Neutrophil (primary cell): ENCODE results near the gene DDX23.
"Not testable (repeated sequence)": the region's sequence is repeated elsewhere in the genome, so short reads cannot be mapped to it uniquely, and the experiment has no call there.

Experiments used
- H3K27ac ChIP-seq: fragments of 200-600 bp; sonication (generic); 2 replicates; pipeline ENCODE4 v1.5.1; 2016; ENCODE audit warnings: mild to moderate bottlenecking, moderate library complexity
- H3K27me3 ChIP-seq: fragments of 200-600 bp; sonication (generic); 2 replicates; pipeline ENCODE4 v1.6.0; 2016; ENCODE audit warnings: mild to moderate bottlenecking
- H3K36me3 ChIP-seq: fragments of 200-600 bp; sonication (generic); 2 replicates; pipeline ENCODE4 v1.5.1; 2017
- H3K4me1 ChIP-seq, 2 experiments: fragments of 200-600 bp in 1 of 2; sonication (generic) in 1 of 2; 1 replicate in 1 of 2; 2 replicates in 1 of 2; pipeline versions ENCODE4 v1.5.1 to v1.6.1; 2013 to 2016; ENCODE audit warnings: low read depth in 1 of 2, low read length in 1 of 2, mild to moderate bottlenecking in 1 of 2, moderate library complexity in 1 of 2; ENCODE audit not compliant: control insufficient read depth in 1 of 2, insufficient read depth in 1 of 2
- H3K4me3 ChIP-seq, 2 experiments: fragments of 200-600 bp in 1 of 2; sonication (generic) in 1 of 2; 1 replicate in 1 of 2; 2 replicates in 1 of 2; pipeline ENCODE4 v1.5.1; 2013 to 2016; ENCODE audit warnings: low read depth in 1 of 2, low read length in 1 of 2, mild to moderate bottlenecking in 1 of 2, moderate library complexity in 1 of 2
- H3K9me3 ChIP-seq: fragments of 200-600 bp; sonication (generic); 2 replicates; pipeline ENCODE4 v1.5.1; 2016
- CTCF ChIP-seq: fragments of 200-600 bp; sonication (generic); IDR thresholded peaks from 2 replicates; pipeline ENCODE4 v1.5.1; 2016; ENCODE audit warnings: antibody characterized with exemption

The DDX23 gene

GRCh38 chr12:48880647-48881046 lies 28.7 kb upstream of the DDX23 start:
- Histone ChIP-seq H3K4me3 (no peak overlapping the region), H3K27ac (no peak overlapping the region), H3K4me1 (no peaks in the 10 kb centered on the region), H3K36me3 (no peaks in the 10 kb centered on the region), H3K9me3 (no peaks in the 10 kb centered on the region), H3K27me3 (peaks cover 65% of the 10 kb centered on the region)
- no peak for TF ChIP-seq CTCF

GRCh38 chr12:48878548-48878947 lies 26.6 kb upstream of the DDX23 start:
- Histone ChIP-seq H3K4me1 (no peaks in the 10 kb centered on the region), H3K9me3 (no peaks in the 10 kb centered on the region), H3K27ac (no peak overlapping the region), H3K36me3 (no peaks in the 10 kb centered on the region), H3K4me3 (no peak overlapping the region), H3K27me3 (peaks cover 49% of the 10 kb centered on the region)
- TF ChIP-seq CTCF = no peak

- no peaks in the 10 kb centered on the region for H3K9me3 ChIP-seq
- no peak for TF ChIP-seq CTCF
- no peak overlapping the region for H3K4me3 ChIP-seq
- H3K27ac ChIP-seq = no peak overlapping the region
- H3K4me1 ChIP-seq = no peaks in the 10 kb centered on the region
- peaks cover 28% of the 10 kb centered on the region for H3K27me3 ChIP-seq
- no peaks in the 10 kb centered on the region for H3K36me3 ChIP-seq
Measured at GRCh38 chr12:48875944-48876515, 24.1 kb upstream of the DDX23 start.

DNA sequence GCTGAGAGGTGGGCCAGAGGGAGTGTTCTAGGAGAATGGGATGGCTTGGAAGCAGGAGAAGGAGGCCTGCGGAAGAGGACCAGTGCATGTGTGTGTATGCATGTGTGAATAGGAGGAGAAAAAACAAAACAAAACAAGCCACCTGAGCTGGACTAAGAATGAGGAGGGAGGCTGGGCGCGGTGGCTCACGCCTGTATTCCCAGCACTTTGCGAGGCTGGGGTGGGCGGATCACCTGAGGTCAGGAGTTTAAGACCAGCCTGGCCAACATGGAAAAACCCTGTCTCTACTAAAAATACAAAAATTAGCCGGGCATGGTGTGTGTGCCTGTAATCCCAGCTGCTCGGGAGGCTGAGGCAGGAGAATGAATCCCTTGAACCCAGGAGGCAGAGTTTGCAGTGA lies 21.6 kb upstream of the DDX23 start:
- not testable (repeated sequence) for H3K27me3 ChIP-seq, H3K9me3 ChIP-seq, H3K4me1 ChIP-seq, H3K36me3 ChIP-seq, H3K4me3 ChIP-seq, H3K27ac ChIP-seq

DNA sequence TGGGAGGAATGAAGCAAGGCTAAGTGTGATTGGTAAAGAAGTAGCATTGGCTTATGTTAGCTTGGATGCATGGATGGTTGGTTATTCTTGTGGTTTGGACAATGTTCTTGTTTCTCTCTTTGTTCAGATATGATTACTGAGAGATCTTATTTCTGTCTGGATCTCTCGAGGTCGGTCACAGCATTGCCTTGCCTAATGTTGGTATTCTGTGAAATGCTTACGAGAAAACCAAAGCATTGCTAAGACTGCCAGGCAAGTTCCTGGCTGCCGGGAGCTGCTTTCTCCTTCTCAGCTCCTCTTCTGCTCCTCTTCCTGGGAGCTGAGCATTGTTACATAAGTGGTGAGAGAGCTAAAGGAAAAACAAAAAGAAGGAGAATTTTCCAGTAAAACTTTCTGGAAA lies 21.1 kb upstream of the DDX23 start:
- H3K4me1 ChIP-seq = no peaks in the 10 kb centered on the region
- no peak for TF ChIP-seq CTCF
- H3K9me3 ChIP-seq = no peaks in the 10 kb centered on the region
- H3K27me3 ChIP-seq = peaks cover 4% of the 10 kb centered on the region
- H3K36me3 ChIP-seq = no peaks in the 10 kb centered on the region
- H3K27ac ChIP-seq = no peak overlapping the region
- no peak overlapping the region for H3K4me3 ChIP-seq

DNA sequence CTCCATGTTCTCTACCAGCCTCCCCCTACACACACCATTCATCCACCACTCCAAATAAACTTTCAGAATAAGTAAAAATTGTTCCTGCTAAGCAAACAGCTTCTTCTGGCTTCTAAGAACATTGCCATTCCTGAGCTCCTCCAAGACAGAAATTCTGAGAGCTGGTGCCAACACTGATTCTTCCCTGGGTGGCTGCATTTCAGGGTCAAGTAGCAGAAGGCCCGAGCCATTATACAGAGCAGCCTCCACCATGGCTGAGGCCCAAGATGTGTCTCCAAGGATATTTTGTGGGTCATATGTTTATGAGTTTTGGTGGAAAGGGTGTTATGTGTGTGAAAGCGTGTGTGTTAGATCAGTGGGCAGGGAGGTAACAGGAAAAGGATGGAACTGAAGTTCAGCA lies 17.2 kb upstream of the DDX23 start:
- H3K36me3 ChIP-seq = no peaks in the 10 kb centered on the region
- H3K9me3 ChIP-seq = no peaks in the 10 kb centered on the region
- H3K27me3 ChIP-seq = peaks cover 26% of the 10 kb centered on the region
- peaks cover 12 to 14% of the 10 kb centered on the region in 2 experiments for H3K4me1 ChIP-seq
- H3K4me3 ChIP-seq = no peak overlapping the region
- no peak overlapping the region for H3K27ac ChIP-seq
- no peak for TF ChIP-seq CTCF
